NCI-H1417 (cell line): ENCODE results near the gene RIMOC1.
A peak's percentile ranks its signal among the peaks of the same experiment; 100 is the strongest.
"Not testable (repeated sequence)": the region's sequence is repeated elsewhere in the genome, so short reads cannot be mapped to it uniquely, and the experiment has no call there.

Source experiments
- DNase-seq, 3 experiments: peaks; one replicate each; lab custom pipeline; 2025; lab: John Stamatoyannopoulos, UW

RIMOC1 gene

GRCh38 chr5:41891066-41891707 is 13.0 kb upstream of the RIMOC1 start:
- DNase-seq: no peak

- no peak for DNase-seq
Observed at GRCh38 chr5:41892031-41892430, 12.1 kb upstream of the RIMOC1 start.

GRCh38 chr5:41893074-41893851 is 10.9 kb upstream of the RIMOC1 start:
- no peak for DNase-seq

GRCh38 chr5:41896230-41896629 is 7.9 kb upstream of the RIMOC1 start:
- DNase-seq: no peak

GRCh38 chr5:41903382-41903891 is 707 bp upstream of the RIMOC1 start:
- DNase-seq: peak in 1 of 3 experiments; percentile 40

- no peak for DNase-seq
Observed at GRCh38 chr5:41906151-41906550, 2.0 kb downstream of the RIMOC1 start.

- no peak for DNase-seq
Observed at GRCh38 chr5:41908374-41909079, 4.4 kb downstream of the RIMOC1 start.

GRCh38 chr5:41918105-41918504 is 14.0 kb downstream of the RIMOC1 start:
- no peak for DNase-seq

GRCh38 chr5:41921166-41921565 is 17.0 kb downstream of the RIMOC1 start:
- DNase-seq: no peak

- DNase-seq: no peak
Observed at GRCh38 chr5:41921874-41922273, 17.7 kb downstream of the RIMOC1 start.

GRCh38 chr5:41924526-41924871 is 20.4 kb downstream of the RIMOC1 start:
- DNase-seq: no peak

GRCh38 chr5:41924872-41925554 is 20.9 kb downstream of the RIMOC1 start, which contains the start of gene FBXO4:
FBXO4 (plus strand) TSS chr5:41925281; CDS start chr5:41925310, 29 bp downstream.
- peak; percentile 63 to 91 (median 90) for DNase-seq

GRCh38 chr5:41925555-41925951 is 21.4 kb downstream of the RIMOC1 start:
- DNase-seq: peak in 1 of 3 experiments; percentile 81

- DNase-seq: no peak
Observed at GRCh38 chr5:41927604-41928003, 23.5 kb downstream of the RIMOC1 start.

GRCh38 chr5:41929035-41929434 is 24.9 kb downstream of the RIMOC1 start:
- no peak for DNase-seq

- no peak for DNase-seq
Observed at GRCh38 chr5:41932770-41933169, 28.6 kb downstream of the RIMOC1 start.

- DNase-seq: no peak
Observed at GRCh38 chr5:41935544-41935943, 31.4 kb downstream of the RIMOC1 start.

GRCh38 chr5:41940641-41941040 is 36.5 kb downstream of the RIMOC1 start:
- DNase-seq: no peak

GRCh38 chr5:41945332-41945955 is 41.3 kb downstream of the RIMOC1 start:
- DNase-seq: not testable (repeated sequence)

- DNase-seq: no peak
Observed at GRCh38 chr5:41951224-41951623, 47.1 kb downstream of the RIMOC1 start.
